Astrocyte (in vitro differentiated cells and primary cell): Measurements from ENCODE around the gene ANTXR2.

Experiments
- CTCF ChIP-seq: IDR thresholded peaks from 2 replicates; pipeline ENCODE4 v1.5.1; 2011; ENCODE audit warnings: low read depth, mild to moderate bottlenecking, inconsistent platforms, low read length, moderate library complexity; ENCODE audit not compliant: insufficient read depth
- EZH2 ChIP-seq: IDR thresholded peaks from 2 replicates; pipeline ENCODE4 v1.6.1; 2012; ENCODE audit warnings: mild to moderate bottlenecking, low read length, inconsistent platforms; ENCODE audit not compliant: insufficient read depth

DNA sequence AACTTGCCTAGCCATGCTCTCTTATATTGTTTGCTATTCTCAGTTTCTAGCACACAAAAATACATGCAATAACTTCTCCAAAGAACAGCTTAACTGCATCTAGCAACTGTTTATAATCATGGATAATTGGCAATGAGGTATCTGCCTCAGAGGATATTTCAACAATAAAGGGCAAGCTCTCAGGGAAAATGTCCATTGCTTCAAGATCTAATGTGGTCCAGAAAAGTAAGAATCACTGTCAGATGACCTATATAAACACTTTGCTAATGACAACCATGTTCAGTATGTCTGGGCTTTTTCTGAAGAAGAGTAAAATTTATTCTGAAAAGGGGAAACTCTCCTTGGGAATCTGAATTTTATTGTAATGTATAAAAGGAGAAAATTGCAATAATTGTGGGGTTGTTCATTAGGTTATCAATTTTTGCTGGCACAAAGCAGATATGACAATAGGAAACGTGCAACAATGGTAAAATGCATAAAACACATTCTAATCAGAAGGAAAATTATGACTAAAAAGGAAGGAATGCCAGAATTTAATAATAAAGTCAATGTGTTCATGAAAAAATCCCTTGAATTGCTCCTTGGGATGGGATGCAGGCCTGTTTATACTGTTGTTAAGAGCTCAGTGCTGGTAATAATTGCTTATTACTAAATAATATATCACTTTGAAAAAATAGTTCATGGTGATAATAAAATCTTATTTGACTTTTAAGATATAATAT is 90.3 kb downstream of the ANTXR2 start:
- TF ChIP-seq CTCF, result no peak
- TF ChIP-seq EZH2, result no peak
